ENCODE results near the gene GNAT1. TPM values are rescaled to one million over a fixed set of nuclear protein-coding genes. Genes with fewer than 3 reads are reported as not detected.

GNAT1 gene
- total RNA-seq, 6 donors from 2014 or later = 0.10 to 0.40 TPM; not detected in 4

DNA sequence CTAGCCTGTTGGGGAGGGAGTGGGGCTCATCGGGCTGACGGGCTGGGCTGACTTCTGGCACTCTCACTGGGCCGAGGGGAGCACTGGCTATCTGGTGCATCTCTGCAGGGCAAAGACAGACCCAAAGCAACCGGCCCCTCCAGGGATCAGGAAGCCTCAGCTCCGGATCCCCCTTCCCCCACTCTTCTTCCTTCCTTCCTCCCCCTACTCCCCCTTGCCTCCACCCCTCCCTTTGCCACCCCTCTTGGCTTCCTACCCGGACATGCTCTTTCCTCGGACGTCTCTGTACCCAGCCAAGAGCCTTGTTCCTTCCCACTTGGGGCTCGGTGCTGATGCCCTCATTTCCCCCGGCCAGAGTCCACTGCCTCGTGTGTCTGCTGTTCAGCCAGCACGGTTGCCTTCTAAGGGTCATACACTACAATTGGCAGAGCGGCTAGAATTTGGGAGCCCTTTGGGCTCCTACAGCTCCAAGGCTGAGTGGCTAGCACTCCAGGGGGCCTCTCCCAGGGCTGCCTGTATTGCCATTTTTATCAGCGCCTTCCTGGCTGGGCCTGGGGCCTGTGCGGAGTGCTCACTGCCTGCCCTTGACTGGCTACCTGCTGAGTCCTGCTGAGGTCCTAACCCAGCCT is 25.4 kb upstream of the GNAT1 start:
- DNase-seq = no peak

DNA sequence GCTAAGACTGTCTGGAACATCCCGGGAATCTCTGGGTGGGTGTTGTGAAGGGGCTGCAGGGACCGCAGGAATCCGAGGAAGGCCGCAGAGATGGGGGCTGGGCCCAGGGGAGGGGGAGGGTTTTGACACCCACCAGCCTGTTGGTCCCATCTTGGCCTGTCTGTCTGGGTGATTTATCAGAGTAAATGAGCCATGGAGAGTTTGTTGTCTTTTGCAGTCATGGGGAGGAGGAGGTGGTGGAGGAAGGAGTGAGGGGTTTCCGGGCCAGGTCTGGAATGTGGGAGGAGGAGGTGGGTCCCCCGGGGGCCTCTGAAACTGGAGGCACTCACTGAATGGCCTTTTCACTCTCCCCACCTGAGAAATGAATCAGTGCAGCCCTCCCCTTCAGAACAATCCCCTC is 24.8 kb upstream of the GNAT1 start:
- no peak overlapping the region for H3K4me3 ChIP-seq
- DNase-seq (no peak), ATAC-seq (ENCODE audit: low FRiP score in 2 of 2) (no peak)
- H3K27ac ChIP-seq = peak overlapping the region; percentile 74 to 95 (median 84)
- H3K4me1 ChIP-seq = peaks cover 91 to 99% (median 93%) of the 10 kb centered on the region in 4 donors
- TF ChIP-seq, protein P1, sequence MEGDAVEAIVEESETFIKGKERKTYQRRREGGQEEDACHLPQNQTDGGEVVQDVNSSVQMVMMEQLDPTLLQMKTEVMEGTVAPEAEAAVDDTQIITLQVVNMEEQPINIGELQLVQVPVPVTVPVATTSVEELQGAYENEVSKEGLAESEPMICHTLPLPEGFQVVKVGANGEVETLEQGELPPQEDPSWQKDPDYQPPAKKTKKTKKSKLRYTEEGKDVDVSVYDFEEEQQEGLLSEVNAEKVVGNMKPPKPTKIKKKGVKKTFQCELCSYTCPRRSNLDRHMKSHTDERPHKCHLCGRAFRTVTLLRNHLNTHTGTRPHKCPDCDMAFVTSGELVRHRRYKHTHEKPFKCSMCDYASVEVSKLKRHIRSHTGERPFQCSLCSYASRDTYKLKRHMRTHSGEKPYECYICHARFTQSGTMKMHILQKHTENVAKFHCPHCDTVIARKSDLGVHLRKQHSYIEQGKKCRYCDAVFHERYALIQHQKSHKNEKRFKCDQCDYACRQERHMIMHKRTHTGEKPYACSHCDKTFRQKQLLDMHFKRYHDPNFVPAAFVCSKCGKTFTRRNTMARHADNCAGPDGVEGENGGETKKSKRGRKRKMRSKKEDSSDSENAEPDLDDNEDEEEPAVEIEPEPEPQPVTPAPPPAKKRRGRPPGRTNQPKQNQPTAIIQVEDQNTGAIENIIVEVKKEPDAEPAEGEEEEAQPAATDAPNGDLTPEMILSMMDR (IDR thresholded peaks at IDR 0.05) = no peak
- no peak for TF ChIP-seq POLR2A (IDR thresholded peaks at IDR 0.05)
- no peak for TF ChIP-seq POLR2AphosphoS5 (IDR thresholded peaks at IDR 0.05)
- no peak for TF ChIP-seq EP300 (IDR thresholded peaks at IDR 0.05)
- H3K9me3 ChIP-seq = no peaks in the 10 kb centered on the region
- WGBS, 2 donors = 56 to 73% methylated on average over 4 to 6 of the region's 6 CpGs
- H3K36me3 ChIP-seq = no peaks in the 10 kb centered on the region
- H3K27me3 ChIP-seq = no peaks in the 10 kb centered on the region

More for the DNA sequence above, 25.4 kb upstream of the GNAT1 start:
- peaks cover 86 to 99% (median 91%) of the 10 kb centered on the region in 4 donors for H3K4me1 ChIP-seq
- ATAC-seq (ENCODE audit: low FRiP score in 2 of 2) = no peak
- peak overlapping the region in 1 of 4 donors; percentile 8 for H3K4me3 ChIP-seq
- no peaks in the 10 kb centered on the region for H3K36me3 ChIP-seq
- peak overlapping the region; percentile 74 to 95 (median 84) for H3K27ac ChIP-seq
- TF ChIP-seq POLR2A (IDR thresholded peaks at IDR 0.05) (no peak), EP300 (IDR thresholded peaks at IDR 0.05) (no peak), POLR2AphosphoS5 (IDR thresholded peaks at IDR 0.05) (peak in 1 of 2 donors; percentile 11)
- TF ChIP-seq, protein P1 (IDR thresholded peaks at IDR 0.05) = no peak
- WGBS, 2 donors = 9 to 30% methylated on average over 5 to 15 of the region's 15 CpGs
- no peaks in the 10 kb centered on the region for H3K9me3 ChIP-seq
- H3K27me3 ChIP-seq = no peaks in the 10 kb centered on the region

DNA sequence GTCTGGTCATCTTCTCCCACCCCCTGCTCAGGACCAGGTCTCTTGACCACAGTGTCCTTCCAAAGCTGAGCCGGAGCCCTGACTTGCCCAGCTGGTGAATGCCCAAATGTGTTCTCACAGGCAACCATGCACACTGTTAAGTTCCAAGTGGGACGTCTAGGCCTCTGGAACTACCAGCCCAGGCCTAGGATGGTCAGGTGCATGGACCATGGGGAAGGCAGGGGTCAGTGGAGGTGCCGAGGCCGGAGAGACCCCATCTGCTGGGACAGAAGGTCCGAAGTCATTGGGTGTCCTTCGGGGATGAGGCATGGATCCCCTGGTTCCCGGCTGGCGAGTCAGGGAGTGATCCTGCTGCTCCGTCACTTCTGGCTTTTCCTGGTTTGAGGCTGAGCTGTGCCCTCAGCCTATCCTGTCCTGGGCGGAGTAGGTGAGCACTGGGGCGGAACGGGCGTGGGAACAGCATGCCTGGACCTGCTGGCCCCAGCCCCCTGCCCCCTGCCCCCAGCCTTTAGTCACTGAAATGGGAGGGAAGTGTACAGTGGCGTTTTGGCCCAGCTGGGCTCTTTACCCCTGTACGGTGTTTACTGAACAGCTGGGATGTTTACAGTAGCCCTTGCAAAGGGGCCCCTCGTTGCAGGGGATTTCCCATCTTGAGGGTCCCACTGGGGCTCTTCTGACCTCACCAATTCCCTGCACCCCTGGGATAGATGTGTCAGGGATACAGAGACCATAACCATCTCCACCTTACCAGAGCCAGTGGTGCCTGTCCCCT is 24.2 kb upstream of the GNAT1 start:
- DNase-seq (no peak), ATAC-seq (ENCODE audit: low FRiP score in 2 of 2) (no peak)
- Histone ChIP-seq H3K27ac (peak overlapping the region; percentile 74 to 95 (median 84)), H3K4me3 (no peak overlapping the region), H3K36me3 (no peaks in the 10 kb centered on the region), H3K9me3 (no peaks in the 10 kb centered on the region), H3K27me3 (no peaks in the 10 kb centered on the region), H3K4me1 (peaks cover 91 to 98% (median 94%) of the 10 kb centered on the region in 4 donors)
- WGBS, 2 donors = 53 to 57% methylated on average over 10 to 16 of the region's 16 CpGs
- no peak for TF ChIP-seq EP300 (IDR thresholded peaks at IDR 0.05)
- peak; percentile 17 to 39 for TF ChIP-seq POLR2AphosphoS5 (IDR thresholded peaks at IDR 0.05)

DNA sequence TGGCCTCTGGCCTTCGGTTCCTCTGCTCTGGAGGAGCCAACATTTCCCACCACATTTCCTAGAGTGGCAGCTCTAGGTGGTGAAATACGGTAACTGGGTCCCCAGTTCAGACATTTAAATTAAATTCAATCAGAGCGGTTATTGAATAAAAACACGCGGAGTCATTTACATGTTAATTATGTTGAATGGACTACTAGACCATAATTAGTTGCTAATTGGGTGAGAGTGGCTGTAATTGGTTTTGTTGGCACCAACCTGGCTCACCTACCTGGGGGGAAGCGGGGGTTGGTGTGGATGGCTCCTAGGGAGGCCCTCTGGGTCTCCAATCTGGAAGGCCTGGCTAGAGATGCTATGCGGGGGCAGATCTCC is 23.6 kb upstream of the GNAT1 start:
- DNase-seq (no peak), ATAC-seq (ENCODE audit: low FRiP score in 2 of 2) (no peak)
- Histone ChIP-seq H3K36me3 (no peaks in the 10 kb centered on the region), H3K27ac (peak overlapping the region; percentile 74 to 95 (median 84)), H3K9me3 (no peaks in the 10 kb centered on the region), H3K4me3 (no peak overlapping the region), H3K4me1 (peaks cover 89 to 98% (median 89%) of the 10 kb centered on the region in 4 donors), H3K27me3 (no peaks in the 10 kb centered on the region)
- 75 to 82% methylated on average over 5 to 7 of the region's 7 CpGs for WGBS, 2 donors
- TF ChIP-seq EP300 (IDR thresholded peaks at IDR 0.05) = no peak
- TF ChIP-seq POLR2A (IDR thresholded peaks at IDR 0.05) = no peak
- no peak for TF ChIP-seq POLR2AphosphoS5 (IDR thresholded peaks at IDR 0.05)
- TF ChIP-seq, protein P1 (IDR thresholded peaks at IDR 0.05) = no peak

DNA sequence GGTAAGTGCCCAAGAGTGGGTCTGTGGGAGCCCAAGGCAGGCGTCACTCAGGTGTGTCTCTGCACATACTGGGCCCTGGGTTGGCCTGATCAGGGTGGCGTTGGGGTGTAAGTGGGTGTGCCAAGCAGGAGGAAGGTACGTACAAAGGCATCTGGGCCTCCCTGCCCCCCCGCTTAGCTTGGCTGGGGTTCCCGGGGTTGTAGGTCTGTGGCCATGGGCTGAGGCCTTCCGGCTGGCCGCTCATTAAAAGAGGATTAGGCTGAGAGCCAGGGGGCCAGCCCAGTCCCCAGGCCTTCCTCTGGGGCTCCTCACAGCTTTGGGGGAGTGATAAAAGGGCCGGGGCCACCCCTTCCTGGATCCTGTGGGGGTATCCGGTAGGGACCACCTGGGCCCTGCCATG is 23.0 kb upstream of the GNAT1 start:
- TF ChIP-seq POLR2A (IDR thresholded peaks at IDR 0.05) (no peak), POLR2AphosphoS5 (IDR thresholded peaks at IDR 0.05) (no peak), EP300 (IDR thresholded peaks at IDR 0.05) (no peak)
- TF ChIP-seq, protein P1 (IDR thresholded peaks at IDR 0.05) = no peak
- ATAC-seq (ENCODE audit: low FRiP score in 2 of 2) (no peak), DNase-seq (peak in 1 of 2 donors; percentile 57)
- Histone ChIP-seq H3K4me3 (no peak overlapping the region), H3K27me3 (no peaks in the 10 kb centered on the region), H3K27ac (peak overlapping the region; percentile 74 to 95 (median 84)), H3K9me3 (no peaks in the 10 kb centered on the region), H3K36me3 (no peaks in the 10 kb centered on the region), H3K4me1 (peaks cover 83 to 98% (median 87%) of the 10 kb centered on the region in 4 donors)
- 36 to 61% methylated on average over 5 of the region's 9 CpGs for WGBS, 2 donors

Measured in upper lobe of left lung (tissue), 6 donors.